NCI-H446 treated with DMSO at 0.1 percent for 48 hours (cell line): ENCODE results near the gene ZNF30.
"Not testable (repeated sequence)": the region's sequence is repeated elsewhere in the genome, so short reads cannot be mapped to it uniquely, and the experiment has no call there.

Source experiments
- DNase-seq: peaks from one replicate; lab custom pipeline; 2025; lab: John Stamatoyannopoulos, UW

Gene ZNF30

DNA sequence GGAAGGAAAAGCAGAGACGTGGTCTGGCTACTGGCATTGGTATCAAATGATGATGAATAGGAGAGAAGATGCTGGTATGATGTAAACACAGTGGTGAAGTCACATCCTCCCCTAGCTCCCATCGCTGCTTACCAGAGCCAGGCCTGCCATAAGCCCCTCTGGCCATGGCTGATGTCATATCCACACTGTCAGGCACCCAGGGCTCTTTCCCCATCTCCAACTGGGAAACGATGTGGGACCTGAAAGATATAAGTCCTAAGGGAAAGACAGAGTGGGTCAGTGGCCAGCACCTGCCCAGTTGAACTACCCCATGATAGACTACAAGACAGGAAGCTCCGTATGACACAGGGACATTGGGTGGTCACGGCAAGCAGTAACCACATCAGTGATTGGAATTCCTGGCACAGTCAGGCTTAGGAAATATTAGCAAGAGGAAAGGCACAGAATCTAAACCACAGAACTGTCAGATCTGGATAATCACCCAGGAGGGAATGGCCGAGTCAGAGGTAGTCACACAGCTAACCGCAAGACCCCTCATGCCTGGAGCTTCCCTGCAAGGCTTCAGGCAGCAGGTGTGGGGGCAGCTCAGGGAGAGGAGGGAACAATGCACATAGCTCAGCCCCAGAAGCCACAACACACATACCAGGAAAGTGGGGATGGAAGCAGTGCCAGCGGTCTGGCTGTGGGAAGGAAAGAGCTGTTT lies 33.6 kb downstream of the ZNF30 start:
- DNase-seq: no peak

DNA sequence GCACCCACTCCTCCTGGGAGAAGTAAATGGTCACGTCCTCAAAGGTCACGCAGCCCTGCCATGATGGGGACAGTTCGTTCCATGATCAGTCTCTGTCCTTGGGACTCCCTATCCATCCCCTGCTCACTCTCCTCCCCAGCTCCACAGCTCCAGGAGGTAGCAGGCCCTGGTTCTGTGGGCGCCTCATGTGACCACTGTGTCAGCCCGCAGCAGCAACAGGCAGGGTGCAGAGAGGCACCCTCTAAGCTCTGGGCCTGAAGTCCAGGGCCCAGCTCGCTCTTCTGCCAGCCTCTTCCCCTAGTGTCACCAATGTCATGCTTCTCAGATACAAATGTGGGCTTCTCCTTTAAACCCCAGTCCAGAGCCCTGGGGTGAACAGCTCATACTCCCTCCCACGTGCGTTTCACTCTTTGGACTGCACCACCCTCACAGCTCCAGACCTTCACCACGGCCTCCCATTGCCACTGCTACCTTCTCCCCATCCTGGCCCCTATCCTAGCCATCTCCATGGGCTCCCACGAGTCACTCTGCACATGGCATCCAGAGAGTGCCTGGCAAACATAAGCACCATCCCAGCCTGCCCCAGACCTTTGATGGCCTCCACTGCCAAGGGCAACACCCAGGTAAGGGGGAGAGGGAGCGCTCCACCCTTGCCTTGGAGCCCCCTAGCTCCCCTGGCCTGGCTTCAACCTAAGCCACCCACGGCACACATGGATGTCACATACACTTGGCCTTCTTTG lies 34.4 kb downstream of the ZNF30 start:
- no peak for DNase-seq

DNA sequence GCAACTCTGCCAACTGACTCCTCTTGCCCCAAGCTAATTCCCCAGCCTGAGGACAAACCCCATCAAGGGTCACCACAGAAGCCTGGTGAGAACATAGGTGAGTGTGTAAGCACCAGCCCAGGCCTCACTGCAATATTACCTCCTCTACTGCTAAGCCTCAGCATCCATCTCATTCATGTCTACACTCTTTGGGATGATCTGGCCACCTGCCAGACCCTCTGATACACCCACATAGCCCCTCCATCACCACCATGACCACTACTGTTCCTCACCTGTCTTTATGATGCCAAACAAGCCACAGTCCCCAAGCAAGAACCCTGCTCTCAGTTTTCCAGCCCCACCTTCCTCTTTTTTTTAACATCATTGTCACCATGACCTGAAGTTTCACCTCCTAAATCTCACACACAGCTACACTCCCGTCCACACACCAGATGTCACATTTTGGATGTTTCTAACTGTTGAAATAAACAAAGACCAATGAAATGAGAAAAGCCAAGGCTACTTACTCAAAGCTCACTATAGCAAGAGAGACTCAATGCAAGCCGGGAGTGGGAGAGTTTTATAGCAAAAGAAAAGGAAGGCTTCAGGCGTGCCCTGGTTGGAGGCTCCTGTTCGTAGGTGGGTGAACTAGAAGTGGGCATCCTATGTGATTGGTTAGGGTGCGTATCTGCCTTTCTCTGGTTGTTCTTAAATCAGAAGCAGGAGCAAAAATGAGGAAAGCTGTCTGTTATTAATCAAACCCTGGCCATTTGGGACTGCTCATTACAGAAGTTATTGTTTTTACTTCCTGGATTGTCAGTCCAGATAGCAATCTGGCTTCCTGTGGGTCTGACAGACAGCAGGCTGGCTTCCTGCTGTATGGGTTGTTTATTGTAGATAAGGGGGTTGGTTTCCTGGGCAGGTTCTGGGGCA lies 35.3 kb downstream of the ZNF30 start:
- no peak for DNase-seq

DNA sequence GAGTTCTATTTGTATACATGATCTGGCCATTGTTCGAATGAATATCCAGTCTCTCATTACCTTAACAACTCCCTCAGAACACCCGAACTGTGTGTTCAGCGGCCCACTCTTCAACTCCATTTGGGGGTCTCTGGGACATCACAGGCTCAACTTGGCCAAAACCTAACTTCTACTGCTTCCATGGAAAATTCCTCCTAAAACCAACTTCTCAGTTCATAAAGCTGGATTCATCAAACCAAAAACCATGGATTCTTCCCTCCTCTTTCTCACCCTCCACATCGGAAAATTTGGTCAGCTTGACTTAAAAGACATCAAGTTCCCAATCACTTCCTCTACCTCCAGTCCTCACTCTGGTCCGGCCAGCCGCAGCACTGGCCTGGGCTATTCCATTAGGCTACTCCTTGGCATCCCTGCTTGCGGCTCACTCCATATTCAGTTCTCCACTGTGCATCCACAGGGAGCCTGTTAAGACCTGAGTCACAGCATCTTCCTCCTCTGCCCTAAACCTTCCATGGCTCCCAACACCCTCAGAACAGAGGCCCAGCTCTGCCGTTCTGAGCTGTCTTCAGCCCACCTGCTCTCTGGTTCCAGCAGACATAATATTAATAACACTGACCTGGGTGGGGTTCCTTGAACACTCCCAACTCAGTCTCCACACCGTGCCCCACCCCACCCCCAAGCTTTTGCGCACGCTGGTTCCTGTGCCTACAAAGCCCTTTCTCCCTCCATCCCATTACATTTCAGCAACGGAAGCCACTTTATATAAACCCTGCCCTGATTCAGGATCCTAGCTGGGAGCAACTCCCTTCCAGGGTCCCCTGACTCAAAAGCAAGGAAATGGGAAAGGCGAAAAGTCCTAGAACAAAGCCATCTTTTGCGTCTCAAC lies 36.2 kb downstream of the ZNF30 start:
- DNase-seq: no peak

DNA sequence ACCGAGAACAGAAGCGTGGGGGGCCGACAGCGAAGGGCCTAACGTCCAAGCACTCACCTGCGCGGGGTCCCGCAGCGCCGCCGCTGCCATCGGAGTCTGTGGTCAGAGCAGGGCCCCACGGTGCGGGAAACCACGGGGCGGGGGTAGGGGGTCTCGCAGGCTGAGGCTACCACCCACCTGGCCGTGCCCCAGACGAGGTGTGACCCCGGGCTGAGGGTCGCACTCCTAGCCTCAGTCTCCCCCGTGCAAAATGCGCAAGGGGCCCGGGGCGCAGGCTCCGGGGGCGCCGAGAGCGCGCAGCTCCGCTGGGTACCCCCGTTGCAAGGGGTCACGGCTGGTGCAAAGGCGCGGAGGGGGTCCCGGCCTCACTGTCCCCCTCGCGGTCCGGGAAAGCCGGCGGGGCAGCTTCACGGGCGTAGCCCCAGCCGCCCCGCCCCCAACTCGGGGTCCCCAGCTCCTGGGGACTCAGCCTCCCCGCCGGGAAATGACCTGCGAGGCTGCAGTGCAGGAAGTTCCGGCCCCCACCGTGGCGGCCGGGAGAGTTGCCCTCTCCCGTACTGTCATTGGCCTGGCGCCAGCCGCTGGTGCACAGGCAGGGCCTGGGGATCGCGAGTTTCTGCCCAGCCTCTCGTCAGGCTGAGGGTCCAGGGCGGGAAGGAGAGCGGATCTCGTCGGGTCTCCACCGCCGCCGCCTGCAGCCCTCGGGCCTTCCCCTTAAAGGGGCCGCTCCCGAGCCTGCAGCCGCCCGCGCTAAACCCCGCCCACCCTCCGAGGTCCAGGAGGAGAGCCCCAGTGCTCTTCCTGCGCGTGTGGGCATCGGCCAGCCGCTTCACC lies 37.1 kb downstream of the ZNF30 start, which contains the start of gene ZNF792:
Gene ZNF792, minus strand, starts transcription at position 657 of the 834 bp plus-strand sequence. Its CDS starts 567 bp downstream, at position 90.
- peak; percentile 14 for DNase-seq

DNA sequence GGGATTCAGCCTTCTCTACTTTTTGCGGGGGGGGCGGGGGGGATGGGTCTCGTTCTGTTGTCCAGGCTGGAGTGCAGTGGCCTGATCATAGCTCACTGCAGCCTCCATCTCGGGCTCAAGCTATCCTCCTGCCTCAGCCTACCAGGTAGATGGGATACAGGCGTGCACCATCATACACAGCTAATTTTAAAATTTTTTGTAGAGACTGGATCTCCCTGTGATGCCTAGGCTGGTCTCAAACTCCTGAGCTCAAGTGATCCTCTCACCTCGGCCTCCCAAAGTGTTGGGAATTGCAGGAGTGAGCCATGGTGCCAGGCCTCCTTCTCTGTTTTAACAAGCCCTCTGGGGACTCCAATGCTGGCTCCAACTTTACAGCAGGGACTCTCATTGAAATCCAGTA lies 37.9 kb downstream of the ZNF30 start:
- DNase-seq: no peak

DNA sequence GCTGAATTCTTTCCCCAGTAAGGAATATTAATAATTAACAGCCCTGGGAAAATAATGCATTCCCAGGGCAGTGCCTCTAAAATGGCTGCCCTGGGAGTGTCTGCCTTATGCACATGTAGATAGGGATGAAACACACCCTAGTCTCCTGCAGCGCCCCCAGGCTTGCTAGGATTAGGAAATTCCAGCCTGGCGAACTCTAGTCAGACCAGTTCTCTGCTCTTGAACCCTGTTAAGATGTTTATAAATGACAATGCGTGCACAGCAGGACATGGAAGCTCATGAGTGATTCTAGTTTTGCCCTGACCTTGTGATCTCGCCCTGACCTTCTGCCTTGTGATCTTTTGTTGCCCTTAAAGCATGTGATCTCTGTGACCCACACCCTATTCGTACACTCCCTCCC lies 38.8 kb downstream of the ZNF30 start:
- DNase-seq: not testable (repeated sequence)

DNA sequence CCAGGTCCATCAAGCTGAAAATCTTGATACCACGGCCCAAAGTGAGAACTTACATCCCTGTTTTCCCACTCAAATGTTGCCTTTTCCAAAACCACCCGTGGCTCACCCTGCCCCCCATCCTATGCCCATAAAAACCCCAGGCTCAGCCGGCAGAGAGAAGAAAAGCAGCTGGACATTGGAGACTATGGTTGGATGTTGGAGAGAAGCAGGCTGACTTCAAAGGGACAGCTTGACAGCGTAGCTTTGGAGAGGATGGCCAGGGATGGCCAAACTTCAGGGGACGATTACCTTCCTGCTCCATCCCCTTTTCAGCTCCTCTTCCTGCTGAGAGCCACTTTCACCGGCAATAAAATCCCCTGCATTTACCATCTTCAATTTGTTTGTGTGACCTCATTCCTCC lies 40.8 kb downstream of the ZNF30 start:
- DNase-seq: no peak

DNA sequence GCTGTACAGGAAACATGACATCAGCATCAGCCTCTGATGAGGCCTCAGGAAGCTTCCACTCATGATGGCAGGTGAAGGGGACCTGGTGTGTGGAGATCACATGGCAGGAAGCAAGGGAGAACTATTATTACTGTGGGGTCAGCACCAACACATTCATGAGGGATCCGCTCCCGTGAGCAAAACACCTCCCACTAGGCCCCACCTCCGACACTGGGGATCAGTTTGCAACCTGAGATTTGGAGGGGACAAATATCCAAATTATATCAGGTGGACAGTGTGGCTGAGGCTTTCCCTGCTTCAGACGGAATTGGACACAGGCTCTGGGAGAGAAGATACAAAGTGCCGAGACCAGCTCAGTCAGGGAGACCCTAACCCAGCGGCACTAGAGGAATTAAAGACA lies 43.0 kb downstream of the ZNF30 start:
- no peak for DNase-seq

DNA sequence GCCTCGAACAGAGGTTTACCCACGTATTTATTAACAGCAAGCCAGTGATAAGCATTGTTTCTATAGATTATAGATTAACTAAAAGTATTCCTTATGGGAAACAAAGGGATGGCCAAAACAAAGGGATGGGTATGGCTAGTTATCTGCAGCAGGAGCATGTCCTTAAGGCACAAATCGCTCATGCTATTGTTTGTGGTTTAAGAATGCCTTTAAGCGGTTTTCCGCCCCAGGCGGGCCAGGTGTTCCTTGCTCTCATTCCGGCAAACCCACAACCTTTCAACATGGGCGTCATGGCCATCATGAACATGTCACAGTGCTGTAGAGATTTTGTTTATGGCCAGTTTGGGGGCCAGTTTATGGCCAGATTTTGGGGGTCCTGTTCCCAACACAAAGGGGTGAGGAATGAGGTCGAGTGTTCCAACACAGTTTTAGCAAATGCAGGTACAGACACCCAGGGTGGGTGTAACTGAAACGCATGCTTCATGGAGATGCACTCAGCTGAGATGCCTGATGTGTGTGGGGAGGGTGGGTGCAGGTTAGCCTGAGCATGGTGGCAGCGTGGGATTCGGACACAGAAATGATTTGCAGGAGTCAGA lies 43.6 kb downstream of the ZNF30 start:
- DNase-seq: not testable (repeated sequence)

DNA sequence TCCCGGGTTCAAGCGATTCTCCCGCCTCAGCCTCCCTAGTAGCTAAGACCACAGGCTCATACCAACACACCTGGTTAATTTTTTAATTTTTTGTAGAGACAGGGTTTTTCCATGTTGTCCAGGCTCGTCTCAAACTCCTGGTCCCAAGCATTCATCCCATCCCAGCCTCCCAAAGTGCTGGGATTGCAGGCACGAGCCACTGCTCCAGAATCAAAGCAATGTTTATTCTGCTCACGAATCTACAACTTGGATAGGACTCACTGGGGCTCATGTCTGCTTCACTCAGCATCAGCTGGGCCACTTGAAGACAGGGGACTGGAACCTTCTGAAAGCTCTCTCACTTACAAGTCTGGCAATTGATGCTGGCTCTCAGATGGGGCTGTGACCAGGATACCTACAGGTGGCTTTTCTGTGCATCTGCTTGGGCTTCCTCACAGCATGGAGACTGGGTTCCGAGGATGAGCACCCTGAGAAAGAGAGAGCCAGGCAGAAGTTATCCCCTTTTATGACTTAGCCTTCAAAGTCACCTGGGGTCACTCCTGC lies 45.5 kb downstream of the ZNF30 start:
- DNase-seq: no peak

DNA sequence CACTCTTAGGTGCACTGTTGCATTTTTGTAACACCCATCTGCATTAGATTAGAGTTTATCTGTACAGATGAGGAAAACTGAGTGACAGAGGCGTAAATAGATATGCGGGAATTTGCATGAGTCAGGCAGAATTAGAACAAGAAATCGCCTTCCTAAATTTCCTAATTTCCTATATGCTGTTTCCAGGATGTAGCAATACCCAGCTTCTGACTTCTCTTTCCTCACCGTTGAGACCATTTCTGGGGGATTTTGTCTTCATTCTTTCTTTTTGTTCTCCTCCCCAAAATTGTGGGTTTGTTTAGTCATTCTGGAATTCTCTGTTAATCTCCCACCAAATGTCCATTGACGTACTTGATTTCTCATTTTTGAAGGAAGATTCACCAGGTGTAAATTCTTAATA lies 47.9 kb downstream of the ZNF30 start:
- DNase-seq: no peak

DNA sequence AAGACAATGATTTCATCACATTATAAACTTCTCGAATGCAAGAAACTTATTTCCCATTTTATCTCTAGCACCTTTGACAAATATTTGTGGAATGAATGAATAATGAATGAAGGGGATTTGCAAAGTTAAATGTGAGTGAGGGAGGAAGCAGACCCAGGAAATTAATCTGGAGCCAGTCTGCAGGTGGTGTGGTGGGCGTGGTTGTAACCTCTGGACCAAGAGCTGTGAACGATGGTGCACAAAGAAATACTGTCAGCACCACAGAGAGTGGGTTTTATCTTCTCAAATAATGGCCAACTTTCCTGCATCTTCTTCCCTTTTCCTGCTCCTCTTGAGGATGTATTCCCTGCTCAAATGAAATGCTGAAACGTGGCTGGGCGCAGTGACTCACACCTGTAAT lies 48.4 kb downstream of the ZNF30 start:
- no peak for DNase-seq

DNA sequence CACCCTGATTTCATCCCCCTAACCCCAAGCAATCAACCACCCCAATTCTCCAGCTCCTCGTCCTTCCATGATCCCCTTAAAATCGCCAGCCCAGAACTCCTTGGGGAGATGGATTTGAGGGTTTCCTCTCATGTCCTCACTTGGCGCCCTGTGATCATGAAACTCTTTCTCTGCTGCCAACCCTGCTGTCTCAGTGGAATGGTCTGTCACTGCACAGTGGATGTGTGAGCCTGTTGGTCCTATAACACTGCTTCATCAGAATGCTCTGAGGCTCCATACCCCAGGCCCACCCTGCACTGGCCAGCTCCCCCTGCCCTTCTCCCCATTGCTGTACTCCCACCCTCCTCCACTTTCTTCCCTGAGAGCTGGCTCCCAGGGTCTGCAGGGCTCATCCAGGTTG lies 49.9 kb downstream of the ZNF30 start:
- DNase-seq: no peak

DNA sequence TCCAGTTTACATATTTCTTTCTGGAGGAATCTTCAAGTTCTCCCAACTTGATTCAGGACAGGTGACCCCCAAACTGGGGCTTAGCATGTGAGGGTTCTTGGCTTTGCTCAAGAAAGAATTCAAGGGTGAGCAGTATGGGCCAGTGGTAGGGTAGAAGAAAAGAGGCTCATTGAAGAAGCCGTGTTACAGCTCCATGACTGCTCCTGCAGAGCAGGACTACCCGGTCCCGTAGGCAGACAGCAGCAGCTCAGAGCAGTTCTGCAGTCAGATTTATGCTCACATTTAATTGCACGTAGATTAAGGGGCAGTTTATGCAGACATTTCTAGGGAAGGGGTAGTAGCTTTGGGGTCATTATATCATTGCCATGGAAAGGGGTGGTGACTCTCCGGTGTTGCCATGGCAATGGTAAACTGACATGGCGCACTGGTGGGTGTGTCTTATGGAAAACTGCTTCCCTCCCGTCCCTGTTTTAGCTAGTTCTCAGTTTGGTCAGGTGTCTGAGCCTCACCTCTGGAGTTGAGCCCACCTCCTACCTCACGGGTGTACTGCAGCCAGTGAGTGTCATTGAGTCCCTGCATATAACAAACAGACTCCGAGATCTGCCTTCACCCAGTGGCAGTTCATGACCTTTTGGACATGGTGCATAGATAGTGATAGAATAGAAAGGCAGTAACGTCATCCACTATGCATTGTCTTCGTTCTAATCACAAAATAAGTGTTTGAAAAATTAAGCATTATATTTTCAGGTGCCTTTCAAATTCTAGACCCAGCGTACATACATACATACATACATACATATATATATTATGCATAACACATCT lies 53.3 kb downstream of the ZNF30 start:
- no peak for DNase-seq

DNA sequence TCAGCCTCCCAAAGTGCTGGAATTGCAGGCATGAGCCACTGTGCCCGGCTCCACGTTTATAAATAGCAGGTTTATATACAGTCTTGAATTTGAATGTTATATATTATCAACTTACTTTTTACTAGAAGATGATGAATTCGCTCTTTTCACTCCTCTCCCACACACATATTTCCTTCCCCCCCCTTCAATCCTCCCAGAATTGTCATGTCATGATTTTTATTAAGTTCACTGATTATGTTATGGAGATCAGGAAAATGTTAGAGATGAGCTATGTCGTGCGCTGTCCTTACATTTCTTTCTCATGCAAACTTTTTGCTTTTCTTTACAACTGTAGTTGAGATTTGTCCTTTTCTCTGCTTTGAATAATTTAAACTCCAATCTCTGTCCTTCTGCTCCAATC lies 55.6 kb downstream of the ZNF30 start:
- no peak for DNase-seq

DNA sequence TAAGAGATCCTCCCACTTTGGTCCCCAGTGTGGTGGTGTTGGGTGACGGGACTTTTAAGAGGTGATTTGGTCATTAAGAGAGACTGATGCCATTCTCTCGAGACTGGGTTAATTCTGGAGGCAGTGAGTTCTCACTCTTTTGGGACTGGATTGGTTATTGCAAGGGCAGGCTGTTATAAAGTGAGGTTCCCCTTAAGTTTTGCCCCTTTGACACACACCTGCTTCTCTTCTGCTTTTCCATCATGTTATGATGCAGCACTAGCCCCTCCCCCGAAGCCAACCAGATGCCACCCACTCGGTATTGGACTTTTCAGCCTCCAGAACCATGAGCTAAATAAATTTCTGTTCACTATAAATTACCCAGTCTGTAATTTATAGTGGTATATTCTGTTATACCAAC lies 57.1 kb downstream of the ZNF30 start:
- DNase-seq: no peak

DNA sequence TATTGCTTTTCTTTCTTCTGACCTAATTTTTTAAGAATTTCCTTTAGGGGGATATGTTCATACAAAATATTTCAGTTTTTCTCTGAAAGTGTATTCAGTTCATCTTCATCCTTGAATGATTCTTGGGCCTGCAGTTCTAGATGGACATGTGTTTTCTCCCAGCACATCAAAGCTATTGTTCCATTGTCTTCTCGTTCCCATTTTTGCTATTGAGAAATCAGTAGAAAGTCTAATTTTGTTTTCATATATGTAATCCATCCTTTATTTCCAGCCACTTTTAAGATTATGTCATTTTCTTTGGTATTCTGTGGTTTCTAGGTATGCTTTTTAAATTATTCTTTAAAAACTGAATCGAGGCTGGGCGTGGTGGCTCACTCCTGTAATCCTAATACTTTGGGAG lies 57.6 kb downstream of the ZNF30 start:
- no peak for DNase-seq
